Activated CD8-positive, alpha-beta memory T cell treated with anti-CD3 and anti-CD28 coated beads for 1 hour (primary cell): ENCODE measurements around the gene ARHGAP18.

Experiments
- DNase-seq, 2 donors: peaks; one replicate each; pipeline ENCODE4 v3.0.0-alpha.2; 2020; ENCODE audit warnings: low read depth in 1 of 2; ENCODE audit errors: extremely low read depth in 1 of 2

ARHGAP18 gene

GRCh38 chr6:129694036-129694435 is 15.9 kb downstream of the ARHGAP18 start:
- no peak for DNase-seq

GRCh38 chr6:129692467-129692866 is 17.5 kb downstream of the ARHGAP18 start:
- no peak for DNase-seq

- no peak for DNase-seq
These were observed 18.3 kb downstream of the ARHGAP18 start for GRCh38 chr6:129691709-129692108.

- no peak for DNase-seq
These were observed 18.8 kb downstream of the ARHGAP18 start for GRCh38 chr6:129691043-129691640.

- no peak for DNase-seq
These were observed 22.9 kb downstream of the ARHGAP18 start for GRCh38 chr6:129686941-129687627.

GRCh38 chr6:129685662-129686031 is 24.3 kb downstream of the ARHGAP18 start:
- no peak for DNase-seq

- no peak for DNase-seq
These were observed 24.9 kb downstream of the ARHGAP18 start for GRCh38 chr6:129684903-129685661.

- no peak for DNase-seq
These were observed 25.6 kb downstream of the ARHGAP18 start for GRCh38 chr6:129684323-129684884.

GRCh38 chr6:129683601-129684322 is 26.2 kb downstream of the ARHGAP18 start:
- peak; percentile 30 to 40 for DNase-seq

GRCh38 chr6:129681913-129682205 is 28.1 kb downstream of the ARHGAP18 start:
- DNase-seq, result no peak

- DNase-seq, result no peak
These were observed 29.3 kb downstream of the ARHGAP18 start for GRCh38 chr6:129680633-129681032.

GRCh38 chr6:129679758-129680157 is 30.2 kb downstream of the ARHGAP18 start:
- DNase-seq, result no peak

- DNase-seq, result no peak
These were observed 30.7 kb downstream of the ARHGAP18 start for GRCh38 chr6:129679275-129679674.

- DNase-seq, result no peak
These were observed 31.5 kb downstream of the ARHGAP18 start for GRCh38 chr6:129678463-129678862.

- no peak for DNase-seq
These were observed 32.2 kb downstream of the ARHGAP18 start for GRCh38 chr6:129677620-129678325.

- no peak for DNase-seq
These were observed 34.1 kb downstream of the ARHGAP18 start for GRCh38 chr6:129675669-129676472.

- no peak for DNase-seq
These were observed 36.2 kb downstream of the ARHGAP18 start for GRCh38 chr6:129673748-129674147.

- DNase-seq, result no peak
These were observed 36.9 kb downstream of the ARHGAP18 start for GRCh38 chr6:129672881-129673631.

- no peak for DNase-seq
These were observed 37.7 kb downstream of the ARHGAP18 start for GRCh38 chr6:129672341-129672682.
